Cardiac muscle cell (in vitro differentiated cells and primary cell): ENCODE measurements around the gene LDLRAD4. TPM values are rescaled to one million over a fixed set of nuclear protein-coding genes. Genes with fewer than 3 reads are reported as not detected.

Experiments used
- DNase-seq, 2 donors: peaks; one replicate each; pipeline versions ENCODE4 v3.0.0 to v3.0.0-alpha.2; 2010 to 2017; ENCODE audit warnings: low read depth in 1 of 2, low spot score in 1 of 2
- H3K27ac ChIP-seq: fragments of 200-600 bp; sonication (generic); 2 replicates; pipeline ENCODE4 v1.5.1; 2016
- H3K27me3 ChIP-seq: fragments of 200-600 bp; sonication (generic); 2 replicates; pipeline ENCODE4 v1.6.0; 2016; ENCODE audit warnings: control low read depth
- H3K36me3 ChIP-seq: fragments of 200-600 bp; sonication (generic); 2 replicates; pipeline ENCODE4 v1.5.1; 2016; ENCODE audit warnings: control low read depth
- H3K4me1 ChIP-seq: fragments of 200-600 bp; sonication (generic); 2 replicates; pipeline ENCODE4 v1.8.1; 2017; ENCODE audit warnings: low read depth, mild to moderate bottlenecking, mixed run types
- H3K4me3 ChIP-seq: fragments of 200-600 bp; sonication (generic); 2 replicates; pipeline ENCODE4 v1.5.1; 2016; ENCODE audit warnings: mild to moderate bottlenecking
- H3K9me3 ChIP-seq: fragments of 200-600 bp; sonication (generic); 2 replicates; pipeline ENCODE4 v1.5.1; 2017; ENCODE audit warnings: low read depth, mild to moderate bottlenecking, control low read depth
- polyA plus RNA-seq: library from polyadenylated mRNA; unstranded; fragments of >200 nt; fragmentation: Nextera tagmentation; extraction: Ambion mirVana; gene quantifications from 2 replicates; pipeline ENCODE4 v1.2.1, GENCODE V29; 2016
- total RNA-seq: library from RNA; depleted of rRNA; stranded (reverse); fragments of >200 nt; gene quantifications from 2 replicates; pipeline ENCODE4 v1.2.3, GENCODE V29; 2016
- TF ChIP-seq, protein P1 (sequence below): IDR thresholded peaks from 2 replicates; pipeline ENCODE4 v1.5.1; 2012; ENCODE audit warnings: low read depth, mild to moderate bottlenecking, low read length

The LDLRAD4 gene
- total and polyA plus RNA-seq, 2 experiments from 2014 or later = 10.5 to 11.5 TPM

DNA sequence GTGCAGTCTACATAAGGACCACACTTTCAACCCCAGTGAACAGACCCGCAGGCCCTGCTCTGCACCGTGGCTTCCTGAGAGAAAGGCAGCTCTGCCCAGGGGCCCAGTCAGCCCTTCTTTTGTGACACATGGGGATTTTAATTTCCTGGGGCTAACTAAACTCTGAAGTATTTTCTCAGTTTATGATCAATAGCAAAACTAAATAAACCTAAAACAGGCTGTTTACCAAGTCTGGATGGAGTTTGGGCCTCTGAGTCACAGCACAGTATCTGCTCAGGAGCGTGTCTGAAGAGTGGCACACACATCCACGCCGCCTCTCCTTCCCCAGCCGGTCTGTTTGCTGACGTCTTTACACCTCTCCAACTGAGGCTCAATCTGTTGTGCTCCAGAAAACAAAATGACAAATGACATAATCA is 72.3 kb downstream of the LDLRAD4 start:
- H3K9me3 ChIP-seq = no peaks in the 10 kb centered on the region
- H3K36me3 ChIP-seq = no peaks in the 10 kb centered on the region
- no peaks in the 10 kb centered on the region for H3K27me3 ChIP-seq
- H3K27ac ChIP-seq = no peak overlapping the region
- DNase-seq = no peak
- H3K4me3 ChIP-seq = no peak overlapping the region
- H3K4me1 ChIP-seq = peaks cover 9% of the 10 kb centered on the region
- TF ChIP-seq, protein P1, sequence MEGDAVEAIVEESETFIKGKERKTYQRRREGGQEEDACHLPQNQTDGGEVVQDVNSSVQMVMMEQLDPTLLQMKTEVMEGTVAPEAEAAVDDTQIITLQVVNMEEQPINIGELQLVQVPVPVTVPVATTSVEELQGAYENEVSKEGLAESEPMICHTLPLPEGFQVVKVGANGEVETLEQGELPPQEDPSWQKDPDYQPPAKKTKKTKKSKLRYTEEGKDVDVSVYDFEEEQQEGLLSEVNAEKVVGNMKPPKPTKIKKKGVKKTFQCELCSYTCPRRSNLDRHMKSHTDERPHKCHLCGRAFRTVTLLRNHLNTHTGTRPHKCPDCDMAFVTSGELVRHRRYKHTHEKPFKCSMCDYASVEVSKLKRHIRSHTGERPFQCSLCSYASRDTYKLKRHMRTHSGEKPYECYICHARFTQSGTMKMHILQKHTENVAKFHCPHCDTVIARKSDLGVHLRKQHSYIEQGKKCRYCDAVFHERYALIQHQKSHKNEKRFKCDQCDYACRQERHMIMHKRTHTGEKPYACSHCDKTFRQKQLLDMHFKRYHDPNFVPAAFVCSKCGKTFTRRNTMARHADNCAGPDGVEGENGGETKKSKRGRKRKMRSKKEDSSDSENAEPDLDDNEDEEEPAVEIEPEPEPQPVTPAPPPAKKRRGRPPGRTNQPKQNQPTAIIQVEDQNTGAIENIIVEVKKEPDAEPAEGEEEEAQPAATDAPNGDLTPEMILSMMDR = no peak

DNA sequence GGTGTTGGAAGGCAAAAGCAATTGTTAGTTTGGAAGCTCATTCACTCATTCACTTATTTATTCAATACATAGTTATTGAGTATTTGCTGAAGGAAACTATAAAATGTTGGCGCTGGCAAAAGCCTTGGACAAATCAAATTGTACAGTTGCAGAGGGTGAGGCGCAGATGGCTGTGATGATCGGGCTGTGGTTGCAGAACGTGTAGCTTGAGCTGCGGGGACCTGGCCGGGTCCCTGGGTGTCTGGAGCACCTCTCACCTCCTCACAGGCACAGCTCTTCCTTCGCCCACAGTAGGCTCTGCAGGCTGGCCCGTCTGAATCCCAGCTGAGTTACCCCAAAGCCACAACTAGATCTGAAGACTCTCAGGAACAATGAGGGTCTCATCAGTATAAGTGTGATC is 72.7 kb downstream of the LDLRAD4 start:
- Histone ChIP-seq H3K27me3 (no peaks in the 10 kb centered on the region), H3K36me3 (no peaks in the 10 kb centered on the region), H3K4me3 (no peak overlapping the region), H3K4me1 (peaks cover 9% of the 10 kb centered on the region), H3K9me3 (no peaks in the 10 kb centered on the region), H3K27ac (no peak overlapping the region)
- DNase-seq = no peak
- TF ChIP-seq, protein P1 = no peak

DNA sequence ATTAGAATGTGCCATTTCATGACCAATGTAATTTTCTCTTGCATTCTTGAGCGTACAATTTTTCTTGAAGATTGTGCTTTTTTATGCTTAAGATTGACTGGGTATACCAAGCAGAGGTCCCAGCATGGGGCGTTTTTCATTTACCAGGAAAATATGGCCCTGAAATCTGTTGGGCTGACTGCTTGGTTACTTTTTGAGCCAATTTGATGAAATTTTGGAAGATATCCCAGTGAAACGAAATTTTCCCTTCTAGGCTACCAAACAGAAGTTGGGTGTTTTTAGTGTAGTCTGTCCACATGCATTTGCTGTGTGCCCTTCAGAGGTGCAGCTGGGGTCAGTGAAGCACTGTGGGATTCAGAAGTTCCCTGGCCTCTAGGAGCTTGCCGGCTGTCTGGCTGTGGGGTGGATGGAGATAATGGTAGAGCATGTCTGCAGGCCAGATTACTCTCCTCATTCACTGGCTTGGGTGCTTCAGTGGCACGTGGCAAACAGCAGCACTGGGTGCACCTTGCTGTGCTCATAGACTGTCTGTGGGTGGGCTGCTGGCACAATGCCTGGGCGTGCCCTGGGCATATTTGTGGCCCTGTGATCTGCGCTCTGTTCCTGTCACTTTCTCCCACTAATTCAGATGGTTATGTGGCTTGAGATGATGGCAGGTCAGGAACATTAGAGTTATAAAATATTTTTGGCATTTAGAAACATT is 73.3 kb downstream of the LDLRAD4 start:
- TF ChIP-seq, protein P1 = no peak
- H3K9me3 ChIP-seq = no peaks in the 10 kb centered on the region
- peaks cover 9% of the 10 kb centered on the region for H3K4me1 ChIP-seq
- DNase-seq = no peak
- no peaks in the 10 kb centered on the region for H3K36me3 ChIP-seq
- no peaks in the 10 kb centered on the region for H3K27me3 ChIP-seq
- H3K27ac ChIP-seq = no peak overlapping the region
- H3K4me3 ChIP-seq = no peak overlapping the region

DNA sequence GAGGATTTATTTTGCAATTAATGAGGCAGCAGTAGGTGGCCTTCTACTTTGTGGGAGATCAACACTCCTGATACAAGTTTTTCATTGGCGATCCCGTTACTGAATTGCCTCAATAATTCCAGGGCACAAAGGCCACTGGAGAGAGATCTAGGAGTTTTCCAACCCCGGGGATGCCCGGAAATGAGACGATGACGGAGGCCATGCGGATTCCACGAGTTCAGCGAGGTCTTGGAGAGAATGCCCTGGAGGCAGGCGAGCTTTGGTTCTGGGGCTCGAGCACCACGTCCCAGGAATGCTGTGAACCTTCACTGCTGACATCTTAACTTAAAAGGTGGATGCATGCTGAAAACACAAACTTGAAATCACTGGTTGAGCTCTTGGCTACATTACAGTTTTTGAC is 74.2 kb downstream of the LDLRAD4 start:
- Histone ChIP-seq H3K4me1 (peaks cover 9% of the 10 kb centered on the region), H3K27ac (no peak overlapping the region), H3K9me3 (no peaks in the 10 kb centered on the region), H3K4me3 (no peak overlapping the region), H3K36me3 (no peaks in the 10 kb centered on the region), H3K27me3 (no peaks in the 10 kb centered on the region)
- TF ChIP-seq, protein P1 = no peak
- DNase-seq = no peak

DNA sequence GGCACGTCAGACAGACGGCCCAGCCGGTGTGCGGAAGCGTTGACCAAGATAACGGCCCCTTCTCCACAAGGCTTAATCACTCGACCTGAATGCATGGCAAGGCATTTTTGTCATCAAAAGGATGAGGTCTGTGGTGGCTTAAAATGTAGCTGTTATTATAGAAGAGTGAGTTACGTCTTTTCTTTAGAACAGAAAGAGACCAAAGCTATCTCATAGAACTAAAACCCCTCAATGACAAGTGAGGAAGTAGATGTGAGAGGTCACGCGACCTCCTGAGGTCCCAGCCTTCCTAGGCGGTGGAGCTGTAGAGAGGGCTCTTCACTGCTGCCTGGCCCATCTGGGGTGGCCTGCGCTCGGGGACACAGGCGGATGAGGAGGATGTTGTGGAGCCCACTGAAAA is 75.7 kb downstream of the LDLRAD4 start:
- Histone ChIP-seq H3K4me3 (no peak overlapping the region), H3K36me3 (no peaks in the 10 kb centered on the region), H3K9me3 (no peaks in the 10 kb centered on the region), H3K27ac (no peak overlapping the region), H3K4me1 (peaks cover 9% of the 10 kb centered on the region), H3K27me3 (no peaks in the 10 kb centered on the region)
- TF ChIP-seq, protein P1 = no peak
- DNase-seq = no peak
